Adrenal gland (tissue), 5 donors: ENCODE measurements around the gene ELAPOR2.

Experiments
- POLR2A ChIP-seq, 2 donors: fragments of 450-650 bp; IDR thresholded peaks; one replicate each; pipeline ENCODE4 v1.6.1; 2017; ENCODE audit warnings: antibody characterized with exemption in 2 of 2, mild to moderate bottlenecking in 2 of 2, moderate library complexity in 1 of 2
- TF ChIP-seq, protein P1 (sequence below), 6 experiments: fragments of 450-650 bp in 4 of 6; fragments of 200-600 bp in 2 of 6; sonication (generic) in 1 of 6; IDR thresholded peaks; 1 replicate in 5 of 6; 2 replicates in 1 of 6; pipeline versions ENCODE4 v1.5.1 to v1.8.0; 2016 to 2021; ENCODE audit warnings: antibody characterized with exemption in 6 of 6, mild to moderate bottlenecking in 2 of 6, moderate library complexity in 1 of 6
- donor health status: DM: no; HTN: no; CAD: no.

DNA sequence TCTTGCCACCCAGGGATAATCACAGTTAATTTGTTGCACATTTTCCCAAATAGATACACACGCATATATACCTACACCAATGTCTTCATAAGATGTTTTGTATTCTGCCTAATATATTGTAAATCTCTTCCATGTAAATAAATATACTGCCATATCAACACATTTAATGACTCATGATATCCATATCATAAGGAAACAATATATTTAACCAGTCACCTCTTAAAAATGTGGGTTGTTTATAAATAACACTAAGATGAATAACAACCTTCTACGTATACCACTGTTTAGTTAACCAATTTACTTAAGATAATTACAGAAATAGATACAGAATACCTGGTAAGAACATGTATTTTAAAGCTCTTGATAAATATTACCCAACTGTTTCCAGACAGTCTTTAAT, 38.2 kb downstream of the ELAPOR2 start:
- TF ChIP-seq, protein P1, sequence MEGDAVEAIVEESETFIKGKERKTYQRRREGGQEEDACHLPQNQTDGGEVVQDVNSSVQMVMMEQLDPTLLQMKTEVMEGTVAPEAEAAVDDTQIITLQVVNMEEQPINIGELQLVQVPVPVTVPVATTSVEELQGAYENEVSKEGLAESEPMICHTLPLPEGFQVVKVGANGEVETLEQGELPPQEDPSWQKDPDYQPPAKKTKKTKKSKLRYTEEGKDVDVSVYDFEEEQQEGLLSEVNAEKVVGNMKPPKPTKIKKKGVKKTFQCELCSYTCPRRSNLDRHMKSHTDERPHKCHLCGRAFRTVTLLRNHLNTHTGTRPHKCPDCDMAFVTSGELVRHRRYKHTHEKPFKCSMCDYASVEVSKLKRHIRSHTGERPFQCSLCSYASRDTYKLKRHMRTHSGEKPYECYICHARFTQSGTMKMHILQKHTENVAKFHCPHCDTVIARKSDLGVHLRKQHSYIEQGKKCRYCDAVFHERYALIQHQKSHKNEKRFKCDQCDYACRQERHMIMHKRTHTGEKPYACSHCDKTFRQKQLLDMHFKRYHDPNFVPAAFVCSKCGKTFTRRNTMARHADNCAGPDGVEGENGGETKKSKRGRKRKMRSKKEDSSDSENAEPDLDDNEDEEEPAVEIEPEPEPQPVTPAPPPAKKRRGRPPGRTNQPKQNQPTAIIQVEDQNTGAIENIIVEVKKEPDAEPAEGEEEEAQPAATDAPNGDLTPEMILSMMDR (IDR thresholded peaks at IDR 0.05), result no peak
- TF ChIP-seq POLR2A (IDR thresholded peaks at IDR 0.05), result no peak
